Ascending aorta (tissue), 2 donors: ENCODE data around the gene AMIGO3. TPM values are rescaled to one million over a fixed set of nuclear protein-coding genes. Genes with fewer than 3 reads are reported as not detected.

Experiments used
- DNase-seq, 2 donors: peaks; one replicate each; pipeline ENCODE4 v3.0.0-alpha.2; 2019; ENCODE audit warnings: low spot score in 2 of 2
- H3K27ac ChIP-seq, 2 donors: fragments of 200-600 bp; sonication (generic); one replicate each; pipeline ENCODE4 v1.5.1; 2016 to 2017; ENCODE audit warnings: mild to moderate bottlenecking in 1 of 2
- H3K27me3 ChIP-seq: fragments of 200-600 bp; sonication (generic); one replicate; pipeline ENCODE4 v1.5.1; 2017
- H3K36me3 ChIP-seq, 2 donors: fragments of 200-600 bp; sonication (generic); one replicate each; pipeline ENCODE4 v1.5.1; 2016
- H3K4me1 ChIP-seq, 2 donors: fragments of 200-600 bp; sonication (generic); one replicate each; pipeline ENCODE4 v1.5.1; 2016 to 2017; ENCODE audit warnings: mild to moderate bottlenecking in 1 of 2
- H3K4me3 ChIP-seq, 2 donors: fragments of 200-600 bp; sonication (generic); one replicate each; pipeline ENCODE4 v1.5.1; 2016 to 2017; ENCODE audit warnings: mild to moderate bottlenecking in 1 of 2
- H3K9me3 ChIP-seq, 2 donors: fragments of 200-600 bp; sonication (generic); one replicate each; pipeline ENCODE4 v1.5.1; 2016
- CTCF ChIP-seq, 3 experiments: fragments of 200-600 bp in 2 of 3; fragments of 450-650 bp in 1 of 3; sonication (generic) in 2 of 3; IDR thresholded peaks; one replicate each; pipeline ENCODE4 v1.5.1; 2016 to 2019; ENCODE audit warnings: antibody characterized with exemption in 3 of 3, mild to moderate bottlenecking in 1 of 3, moderate library complexity in 1 of 3
- intact Hi-C: fragments of 100-400 bp; cut with DNase I; formaldehyde crosslinking; loops from one replicate; pipeline ENCODE4 v1.15.1; 2023
- total RNA-seq: library from RNA; depleted of rRNA; stranded (reverse); fragments of >200 nt; gene quantifications from one replicate; pipeline ENCODE4 v1.1.0, GENCODE V29; 2016

Gene AMIGO3
- total RNA-seq, 1 donor from 2014 or later = 0.43 TPM

GRCh38 chr3:49674497-49674983 lies 44.9 kb downstream of the AMIGO3 start:
- intact Hi-C loops = loop anchor here (1.0 kb wide), 3 partner anchors 50 to 135 kb away; partner anchors contain the start of gene BSN
- peaks cover 34 to 42% of the 10 kb centered on the region in 2 donors for H3K36me3 ChIP-seq
- TF ChIP-seq CTCF (IDR thresholded peaks at IDR 0.05) = peak in 1 of 3 experiments; percentile 7
- H3K4me1 ChIP-seq = peaks cover 0 to 17% of the 10 kb centered on the region in 2 donors
- peak overlapping the region; percentile 93 to 95 for H3K27ac ChIP-seq
- DNase-seq = peak in 1 of 2 donors; percentile 71
- no peaks in the 10 kb centered on the region for H3K27me3 ChIP-seq
- no peaks in the 10 kb centered on the region for H3K9me3 ChIP-seq
- peak overlapping the region; percentile 78 for H3K4me3 ChIP-seq

GRCh38 chr3:49673715-49674496 lies 45.6 kb downstream of the AMIGO3 start, which contains the start of gene APEH:
APEH (plus strand) TSS chr3:49674351; CDS start chr3:49674402, 51 bp downstream.
- Histone ChIP-seq H3K4me3 (peak within 1 kb of the TSS; percentile 78), H3K9me3 (no peaks in the 10 kb centered on the region), H3K36me3 (peaks cover 29 to 35% of the 10 kb centered on the region in 2 donors), H3K27ac (peak within 1 kb of the TSS; percentile 93 to 95), H3K27me3 (no peaks in the 10 kb centered on the region), H3K4me1 (peaks cover 0 to 17% of the 10 kb centered on the region in 2 donors)
- no peak for TF ChIP-seq CTCF (IDR thresholded peaks at IDR 0.05)
- intact Hi-C loops = loop anchor here (1.0 kb wide), 3 partner anchors 50 to 135 kb away; partner anchors contain the start of gene BSN
- DNase-seq = peak; percentile 91 to 98

- H3K27me3 ChIP-seq = no peaks in the 10 kb centered on the region
Measured at GRCh38 chr3:49673121-49673714, 46.3 kb downstream of the AMIGO3 start.

GRCh38 chr3:49671291-49672288 lies 47.9 kb downstream of the AMIGO3 start:
- Histone ChIP-seq H3K4me3 (no peak overlapping the region), H3K9me3 (no peaks in the 10 kb centered on the region), H3K4me1 (peaks cover 0 to 17% of the 10 kb centered on the region in 2 donors), H3K27ac (no peak overlapping the region), H3K27me3 (no peaks in the 10 kb centered on the region), H3K36me3 (peaks cover 8 to 12% of the 10 kb centered on the region in 2 donors)
- intact Hi-C loops = loop anchor here (2.0 kb wide), 1 partner anchor 133 kb away; no protein-coding TSS in a partner anchor
- peak; percentile 64 to 81 (median 75) for TF ChIP-seq CTCF (IDR thresholded peaks at IDR 0.05)
- no peak for DNase-seq

More at GRCh38 chr3:49673121-49673714, 46.3 kb downstream of the AMIGO3 start:
- DNase-seq = no peak
- H3K4me1 ChIP-seq = peaks cover 0 to 17% of the 10 kb centered on the region in 2 donors
- intact Hi-C loops = no loop called here
- H3K9me3 ChIP-seq = no peaks in the 10 kb centered on the region
- peaks cover 22 to 29% of the 10 kb centered on the region in 2 donors for H3K36me3 ChIP-seq
- H3K4me3 ChIP-seq = peak overlapping the region; percentile 78
- H3K27ac ChIP-seq = peak overlapping the region; percentile 93 to 95
- no peak for TF ChIP-seq CTCF (IDR thresholded peaks at IDR 0.05)

GRCh38 chr3:49670940-49671290 lies 48.6 kb downstream of the AMIGO3 start:
- intact Hi-C loops = loop anchor here (2.0 kb wide), 1 partner anchor 132 kb away; no protein-coding TSS in a partner anchor

More at GRCh38 chr3:49670940-49671290, 48.6 kb downstream of the AMIGO3 start:
- Histone ChIP-seq H3K9me3 (no peaks in the 10 kb centered on the region), H3K27ac (no peak overlapping the region), H3K4me3 (no peak overlapping the region), H3K4me1 (peaks cover 0 to 17% of the 10 kb centered on the region in 2 donors), H3K36me3 (peaks cover 1 to 6% of the 10 kb centered on the region in 2 donors), H3K27me3 (no peaks in the 10 kb centered on the region)
- no peak for DNase-seq
- TF ChIP-seq CTCF (IDR thresholded peaks at IDR 0.05) = no peak
